ENCODE measurements around the gene TAS2R3.

DNA sequence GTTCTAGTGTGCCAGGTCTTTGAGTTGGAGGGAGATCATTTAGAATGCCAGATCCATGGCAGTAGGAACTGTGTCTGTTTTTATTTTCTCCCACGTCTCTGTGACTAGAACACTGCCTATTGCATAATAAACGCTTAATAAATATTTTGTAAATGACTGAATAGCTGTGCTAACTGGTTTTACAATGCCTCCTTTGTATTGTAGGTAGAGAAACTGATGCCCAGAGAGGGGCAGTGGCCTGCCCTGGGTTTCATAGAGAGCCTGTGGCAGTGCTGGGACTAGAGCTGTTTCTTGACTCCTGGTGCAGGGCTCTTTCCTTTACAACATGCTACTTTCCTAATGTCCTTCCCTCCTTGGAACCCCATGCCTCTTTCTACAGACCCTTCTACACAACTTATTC is 28.6 kb downstream of the TAS2R3 start:
- TF ChIP-seq, protein P1, sequence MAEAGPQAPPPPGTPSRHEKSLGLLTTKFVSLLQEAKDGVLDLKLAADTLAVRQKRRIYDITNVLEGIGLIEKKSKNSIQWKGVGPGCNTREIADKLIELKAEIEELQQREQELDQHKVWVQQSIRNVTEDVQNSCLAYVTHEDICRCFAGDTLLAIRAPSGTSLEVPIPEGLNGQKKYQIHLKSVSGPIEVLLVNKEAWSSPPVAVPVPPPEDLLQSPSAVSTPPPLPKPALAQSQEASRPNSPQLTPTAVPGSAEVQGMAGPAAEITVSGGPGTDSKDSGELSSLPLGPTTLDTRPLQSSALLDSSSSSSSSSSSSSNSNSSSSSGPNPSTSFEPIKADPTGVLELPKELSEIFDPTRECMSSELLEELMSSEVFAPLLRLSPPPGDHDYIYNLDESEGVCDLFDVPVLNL (CRISPR knock-in tag; IDR thresholded peaks at IDR 0.05; ENCODE audit: borderline replicate concordance, low read depth), result no peak
- TF ChIP-seq CTCF (IDR thresholded peaks at IDR 0.05) (no peak), ZNF263 (CRISPR knock-in tag; IDR thresholded peaks at IDR 0.05; ENCODE audit: low read depth) (no peak), CBFB (CRISPR knock-in tag; IDR thresholded peaks at IDR 0.05; ENCODE audit: low read depth) (no peak), ZNF423 (CRISPR knock-in tag; IDR thresholded peaks at IDR 0.05) (no peak)

Measured in WTC11 (cell line).